NCI-H187 (cell line): ENCODE measurements around the gene SMARCA2.
"Not testable (repeated sequence)": the region's sequence is repeated elsewhere in the genome, so short reads cannot be mapped to it uniquely, and the experiment has no call there.

Source experiments
- DNase-seq, 2 experiments: peaks; one replicate each; lab custom pipeline; 2025; lab: John Stamatoyannopoulos, UW

SMARCA2 gene

DNA sequence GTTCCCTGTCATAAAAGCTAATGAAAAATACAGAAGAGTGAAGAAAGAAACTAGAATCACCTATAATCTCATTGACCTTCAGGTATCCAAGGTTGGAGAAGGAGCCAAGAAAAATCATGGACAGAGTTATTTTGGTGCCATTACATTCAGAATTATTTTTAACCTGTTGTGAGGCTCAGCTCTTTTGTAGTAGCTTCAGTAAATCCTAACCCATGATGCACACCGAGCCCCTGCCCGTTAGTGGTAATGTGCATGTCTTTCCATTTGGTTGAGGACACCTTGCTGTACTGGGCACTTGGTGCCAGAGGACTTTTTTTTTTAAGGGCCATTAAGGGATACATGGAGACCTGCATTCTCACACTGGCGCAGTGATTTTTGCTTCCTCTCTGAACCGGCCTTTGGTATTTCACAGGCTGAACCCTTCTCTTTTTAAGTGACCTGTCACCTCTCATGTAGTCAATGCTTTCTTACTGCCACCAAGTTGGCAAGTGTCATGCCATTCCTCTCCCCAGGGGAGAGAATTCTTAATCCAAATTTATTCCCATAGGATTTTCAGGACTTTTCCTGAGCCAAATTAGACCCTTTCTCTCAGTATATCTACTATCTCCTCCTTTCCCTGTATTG lies 125.6 kb downstream of the SMARCA2 start:
- no peak for DNase-seq

DNA sequence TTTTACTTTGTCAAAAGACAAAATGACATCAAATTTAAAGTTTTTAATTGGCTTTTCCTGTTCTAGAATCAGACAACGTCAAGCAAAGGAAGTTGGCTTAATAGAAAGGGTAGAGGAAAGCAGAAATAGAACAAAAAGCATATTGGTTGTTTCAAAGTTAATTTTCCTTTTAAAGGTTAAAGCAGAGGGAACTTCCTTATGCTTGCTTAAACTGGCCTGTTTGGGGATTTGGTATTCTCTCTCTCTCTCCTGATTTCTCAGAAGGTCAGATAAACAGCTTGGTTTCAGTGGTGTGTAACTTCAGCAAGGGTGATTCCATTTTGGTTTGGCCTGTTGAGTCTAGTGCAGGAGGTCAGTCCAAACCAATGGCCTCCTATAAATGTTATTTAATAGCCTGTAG lies 127.1 kb downstream of the SMARCA2 start:
- DNase-seq, result no peak

DNA sequence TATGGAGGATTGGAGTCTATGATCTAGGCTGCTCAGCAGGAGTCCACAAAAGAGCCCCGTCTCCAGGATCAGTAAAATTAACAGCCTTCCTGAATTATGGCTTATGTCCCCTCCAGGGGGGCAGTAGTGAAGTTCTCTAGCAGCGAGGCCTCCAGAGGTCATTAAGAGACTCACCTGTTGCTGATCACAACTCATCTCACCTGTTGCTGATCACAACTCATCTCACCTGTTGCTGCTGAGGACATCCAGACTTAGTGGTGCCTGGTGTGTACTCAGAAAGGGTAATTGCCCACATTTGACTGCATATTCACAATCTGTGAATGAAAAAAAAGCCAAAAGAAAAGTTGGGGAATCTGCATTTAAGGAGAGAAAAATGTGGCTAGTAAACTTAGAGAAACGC lies 129.5 kb downstream of the SMARCA2 start:
- DNase-seq, result no peak

DNA sequence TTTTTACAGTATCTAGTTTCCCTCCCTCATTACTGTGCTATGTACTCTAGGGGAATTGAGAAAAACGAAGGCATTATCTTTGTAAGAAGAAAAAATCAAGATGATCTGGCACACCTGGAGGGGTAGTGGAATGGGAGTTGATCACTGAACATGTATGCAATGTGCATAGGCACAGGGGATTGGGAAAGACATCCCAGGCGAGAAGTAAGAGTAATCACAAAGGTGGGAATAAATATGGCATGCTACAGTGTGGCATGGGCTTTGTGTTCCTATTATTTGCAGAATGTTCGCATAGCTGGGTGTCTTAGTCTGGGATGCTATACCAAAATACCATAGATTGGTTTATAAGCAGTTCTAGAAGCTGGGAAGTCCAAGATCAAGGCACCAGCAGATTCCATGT lies 130.6 kb downstream of the SMARCA2 start:
- no peak for DNase-seq

DNA sequence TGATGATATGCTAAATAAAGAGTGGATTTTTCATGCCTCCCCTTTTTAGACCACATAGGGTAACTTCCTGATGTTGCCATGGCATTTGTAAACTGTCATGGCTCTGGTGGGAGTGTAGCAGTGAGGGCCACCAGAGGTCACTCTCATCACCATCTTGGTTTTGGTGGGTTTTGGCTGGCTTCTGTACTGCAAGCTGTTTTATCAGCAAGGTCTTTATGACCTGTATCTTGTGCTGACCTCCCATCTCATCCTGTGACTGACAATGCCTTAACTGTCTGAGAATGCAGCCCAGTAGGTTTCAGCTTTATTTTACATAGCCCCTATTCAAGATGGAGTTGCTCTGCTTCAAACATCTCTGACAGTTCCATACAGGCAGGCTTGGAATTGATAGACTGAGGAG lies 131.6 kb downstream of the SMARCA2 start:
- not testable (repeated sequence) for DNase-seq

DNA sequence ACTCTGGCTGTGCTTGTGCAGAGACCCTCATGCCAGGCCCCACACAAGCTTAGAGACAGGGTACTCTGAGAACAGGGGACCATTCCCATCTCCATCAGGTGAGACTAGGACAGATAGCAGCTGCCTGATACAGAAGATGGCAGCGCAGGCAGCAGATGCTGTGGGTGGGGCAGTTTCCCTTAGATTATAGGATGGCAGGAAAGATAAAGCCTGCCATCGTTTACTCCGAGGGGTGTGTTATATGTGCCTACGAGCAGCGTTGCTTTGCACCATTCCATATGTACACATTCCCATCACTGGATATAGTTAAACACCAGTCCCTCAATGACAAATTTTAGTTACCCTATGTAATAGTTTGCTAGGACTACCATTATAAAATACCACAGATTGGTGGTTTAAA lies 135.2 kb downstream of the SMARCA2 start:
- no peak for DNase-seq

DNA sequence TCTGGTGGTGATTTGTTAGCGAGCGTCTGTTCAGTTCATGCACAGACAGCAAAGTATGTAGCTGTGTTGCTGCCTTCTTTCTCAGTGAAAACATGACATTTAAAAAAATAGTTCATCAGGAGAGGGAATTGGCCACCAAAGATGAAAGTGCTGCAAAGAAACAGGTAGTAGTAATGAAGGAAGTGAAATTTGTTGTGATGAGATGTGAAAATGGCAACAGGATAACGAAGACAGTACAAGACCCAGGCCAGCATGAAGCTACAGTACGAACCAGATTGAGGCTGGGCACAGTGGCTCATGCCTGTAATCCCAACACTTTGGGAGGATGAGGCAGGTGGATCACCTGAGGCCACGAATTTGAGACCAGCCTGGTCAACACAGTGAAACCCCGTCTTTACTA lies 136.0 kb downstream of the SMARCA2 start:
- no peak for DNase-seq

DNA sequence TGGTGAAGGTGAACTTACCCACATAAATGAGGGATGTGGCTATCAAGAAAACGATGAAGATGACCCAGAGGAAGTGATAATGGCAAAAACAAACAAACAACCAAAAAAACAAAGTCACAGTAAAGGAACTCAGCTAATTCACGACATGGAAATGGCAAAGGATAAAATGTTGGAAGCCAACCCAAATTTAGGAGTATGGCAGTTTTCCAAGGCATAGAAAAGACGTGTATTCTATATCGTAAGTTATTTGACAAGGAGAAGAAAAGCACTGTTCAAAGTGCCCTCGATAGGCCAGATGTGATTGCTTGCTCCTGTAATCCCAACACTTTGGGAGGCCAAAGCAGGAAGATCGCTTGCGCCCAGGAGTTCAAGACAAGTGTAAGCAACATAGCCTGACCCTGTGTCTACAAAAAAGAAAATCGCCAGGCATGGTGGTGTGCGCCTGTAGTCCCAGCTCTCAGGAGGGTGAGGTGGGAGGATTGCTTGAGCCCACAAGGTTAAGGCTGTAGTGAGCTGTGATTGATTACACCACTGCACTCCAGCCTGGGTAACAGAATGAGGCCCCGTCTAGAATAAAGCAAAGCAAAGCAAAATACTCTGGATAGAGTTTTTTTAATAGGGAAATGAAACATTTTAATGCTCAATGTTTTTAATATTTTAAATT lies 138.0 kb downstream of the SMARCA2 start:
- DNase-seq, result no peak

DNA sequence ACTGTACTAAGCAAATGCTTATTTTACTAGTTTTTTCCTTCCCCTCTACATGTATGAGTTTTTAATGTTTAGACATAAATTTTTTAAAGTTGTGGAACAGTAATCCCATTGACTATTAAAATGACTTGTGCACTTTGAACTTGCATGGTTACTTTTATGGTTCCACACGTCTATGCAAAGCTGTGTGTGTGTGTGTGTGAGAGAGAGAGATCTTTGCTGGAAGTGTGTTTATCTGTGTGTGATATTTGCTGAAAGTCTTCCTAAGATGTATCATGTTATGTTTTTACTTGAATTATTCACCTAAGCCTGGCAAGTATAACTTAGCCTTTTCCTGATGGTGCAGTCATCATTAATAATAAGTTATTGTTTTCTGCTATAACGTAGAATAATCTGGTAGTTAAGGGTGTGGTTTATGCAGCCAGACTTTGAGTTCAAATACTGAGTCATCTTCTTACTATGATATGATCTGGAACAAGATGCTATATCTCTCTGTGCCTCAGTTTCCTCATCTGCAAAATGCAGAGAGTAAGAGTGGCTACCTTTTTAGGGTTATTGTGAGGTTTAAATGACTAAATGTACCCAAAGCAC lies 138.6 kb downstream of the SMARCA2 start:
- no peak for DNase-seq

DNA sequence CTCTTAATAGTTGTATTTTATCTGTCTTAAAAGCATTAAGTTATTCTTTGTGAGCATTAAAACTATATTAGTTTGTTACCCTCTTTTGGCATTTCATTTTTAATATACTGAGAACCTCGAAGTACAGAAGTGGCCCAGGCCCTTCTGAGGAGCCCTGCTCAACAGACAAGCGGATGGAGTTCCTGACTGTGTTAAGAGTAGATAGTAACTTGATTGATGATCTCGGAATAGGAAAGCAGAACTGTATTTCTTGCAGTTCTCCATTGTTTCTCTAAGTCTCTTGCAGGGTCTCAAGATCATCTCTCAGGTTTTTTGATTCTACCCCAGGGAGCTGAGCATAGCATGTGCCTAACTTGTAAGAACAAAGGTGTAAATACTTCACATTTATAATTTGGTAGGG lies 139.6 kb downstream of the SMARCA2 start:
- DNase-seq, result no peak

DNA sequence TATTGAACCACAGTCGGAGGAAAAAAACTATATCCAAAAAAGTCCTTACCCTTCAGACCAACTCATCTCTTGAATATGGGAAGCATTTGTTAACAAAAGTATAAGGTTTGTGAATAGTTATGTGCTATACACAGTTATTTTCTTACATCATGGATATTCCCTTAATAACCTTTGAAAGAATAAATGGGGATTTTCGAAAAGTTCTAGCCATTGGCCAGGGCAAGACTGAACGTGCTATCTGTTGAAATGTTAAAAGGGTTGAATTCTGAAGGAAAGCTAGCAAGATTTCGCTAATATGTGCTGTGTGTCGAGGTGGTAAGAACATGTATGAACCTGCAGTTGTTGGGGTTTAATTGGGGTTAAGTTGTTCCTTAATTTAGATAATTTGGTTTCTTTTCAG lies 140.8 kb downstream of the SMARCA2 start:
- no peak for DNase-seq

DNA sequence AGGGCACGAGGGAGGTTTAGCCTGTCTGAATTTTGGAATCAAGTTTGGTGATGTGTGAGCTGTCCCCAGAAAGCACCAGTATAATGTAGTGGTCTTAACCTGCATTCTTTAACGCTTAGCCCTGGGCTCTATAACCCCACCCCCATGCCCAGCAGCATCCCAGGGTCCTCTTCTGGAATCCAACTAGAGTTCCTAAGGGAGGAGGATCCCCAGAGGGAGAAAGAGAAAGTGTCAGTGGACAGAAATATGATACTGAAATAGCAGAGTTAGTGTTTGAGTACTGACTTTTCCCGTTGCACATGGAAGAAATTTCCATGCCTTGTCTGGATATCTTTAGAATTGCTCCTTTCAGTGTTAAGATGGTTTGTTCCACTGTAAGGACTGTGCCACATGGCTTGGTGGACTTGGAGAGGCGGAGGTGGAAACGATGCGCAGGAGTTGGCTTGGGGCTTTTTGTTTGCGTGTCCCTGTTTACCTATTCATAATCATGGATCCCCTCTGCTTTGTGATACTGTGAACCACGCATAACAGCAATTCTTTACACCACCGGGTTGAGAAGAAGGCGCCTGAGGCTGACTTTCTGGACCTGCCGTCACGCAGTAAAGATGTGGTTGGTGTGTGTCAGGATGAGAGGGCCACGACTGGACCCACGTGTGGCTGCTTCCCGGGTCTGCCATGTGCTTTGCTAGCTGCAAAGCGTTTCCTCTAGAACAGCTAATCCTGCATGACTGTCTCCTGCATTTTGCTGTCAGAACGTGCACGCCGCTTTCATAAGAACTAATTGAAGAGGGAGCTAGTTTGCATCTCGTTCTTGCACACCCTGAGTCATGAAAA lies 142.3 kb downstream of the SMARCA2 start:
- no peak for DNase-seq

DNA sequence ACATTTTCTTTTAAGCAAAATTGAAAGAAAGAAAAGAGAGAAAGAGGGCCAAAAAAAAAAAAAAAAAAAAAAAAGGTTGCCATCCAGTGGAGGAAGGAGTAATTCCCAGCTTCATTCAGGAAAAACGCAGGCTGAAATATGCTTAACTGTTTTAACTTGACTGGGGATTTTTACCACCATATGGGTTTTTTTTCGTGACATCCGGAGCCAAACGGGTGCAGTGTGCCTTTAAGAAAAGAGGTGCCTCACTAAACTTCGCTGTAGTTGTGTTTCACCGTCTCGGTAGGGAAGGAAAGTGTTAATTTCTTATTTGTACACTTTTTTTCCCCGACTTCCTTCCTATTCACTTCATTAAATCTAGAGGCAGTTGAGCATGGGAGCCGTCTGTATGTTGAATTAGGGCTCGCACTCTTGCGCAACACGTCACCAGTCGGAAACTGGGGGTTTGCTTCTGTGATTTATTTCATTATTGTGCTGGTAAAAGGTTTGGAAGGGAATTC lies 143.0 kb downstream of the SMARCA2 start:
- DNase-seq, result peak in 1 of 2 experiments; percentile 19

DNA sequence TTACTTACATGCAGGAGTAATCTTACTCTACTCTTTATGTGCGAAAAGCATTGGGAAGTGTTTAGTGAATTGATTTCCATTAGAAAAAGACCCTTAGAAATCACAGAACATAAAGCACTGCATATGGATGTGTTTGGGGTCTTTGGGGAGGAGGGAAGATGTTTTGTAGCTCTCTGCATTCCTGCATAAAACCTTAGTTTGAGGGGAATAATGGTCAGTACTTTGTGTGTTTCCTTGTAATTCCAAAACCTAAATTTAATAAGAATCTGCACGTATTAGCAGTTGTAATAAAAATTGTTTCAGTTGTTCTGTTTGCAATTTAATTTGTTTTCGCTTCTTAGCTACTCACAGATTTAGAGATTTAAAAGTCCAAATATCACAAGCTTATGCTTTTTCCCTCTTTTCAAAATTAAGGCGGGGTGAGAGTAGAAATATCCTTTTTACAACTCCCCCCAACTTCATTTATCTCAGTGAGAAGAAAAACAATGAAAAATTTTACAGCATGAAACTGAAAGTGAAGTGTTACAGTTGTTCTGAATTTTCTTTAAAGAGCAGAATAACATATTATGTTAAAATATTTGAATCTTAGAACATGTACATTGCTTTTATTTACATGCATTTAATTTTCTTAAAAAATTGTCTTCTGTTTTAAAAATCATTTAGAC lies 143.8 kb downstream of the SMARCA2 start:
- DNase-seq, result no peak

DNA sequence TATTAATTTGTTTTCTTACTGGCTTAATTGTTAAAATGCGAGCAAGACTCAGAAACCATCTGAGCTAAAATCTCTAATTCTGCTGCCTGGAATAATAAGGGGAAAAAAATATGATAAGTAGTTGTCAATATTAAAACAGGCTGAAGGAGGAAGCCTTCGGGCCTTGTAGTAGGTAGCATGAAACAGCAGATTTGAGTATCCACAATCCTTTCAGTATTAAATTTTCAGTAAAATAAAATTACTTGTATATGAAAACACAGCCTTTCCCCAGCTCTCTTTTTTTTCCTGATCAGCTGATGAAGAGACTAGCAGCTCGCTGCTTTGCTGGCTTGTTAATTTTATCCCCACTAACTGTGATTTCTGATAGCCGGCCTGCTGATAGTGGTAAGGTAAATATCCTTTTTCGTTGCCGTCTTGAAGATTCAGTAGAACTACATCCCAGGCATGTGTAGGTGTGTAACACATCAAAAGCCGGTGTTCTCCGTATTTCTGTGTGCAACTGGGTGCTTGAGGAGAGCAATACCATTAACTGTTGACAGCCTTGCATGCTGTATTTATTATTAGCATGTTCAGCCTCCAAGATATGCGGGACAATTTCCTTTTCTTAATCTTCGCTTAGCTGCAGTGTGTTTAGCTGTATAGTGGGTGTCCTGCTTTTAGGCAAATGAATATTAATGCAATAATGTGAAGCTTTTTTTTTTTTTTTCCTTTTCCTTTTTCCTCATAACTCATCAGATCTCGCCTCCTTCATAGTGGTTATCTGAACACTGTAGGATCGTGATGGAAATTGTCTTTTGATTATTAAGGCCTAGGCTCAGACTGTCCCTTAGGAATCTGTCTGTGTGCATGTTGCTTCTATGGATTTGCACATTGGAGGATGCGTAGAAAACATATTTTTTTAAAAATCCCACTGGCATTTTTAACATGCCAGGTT lies 144.6 kb downstream of the SMARCA2 start:
- peak in 1 of 2 experiments; percentile 57 for DNase-seq

DNA sequence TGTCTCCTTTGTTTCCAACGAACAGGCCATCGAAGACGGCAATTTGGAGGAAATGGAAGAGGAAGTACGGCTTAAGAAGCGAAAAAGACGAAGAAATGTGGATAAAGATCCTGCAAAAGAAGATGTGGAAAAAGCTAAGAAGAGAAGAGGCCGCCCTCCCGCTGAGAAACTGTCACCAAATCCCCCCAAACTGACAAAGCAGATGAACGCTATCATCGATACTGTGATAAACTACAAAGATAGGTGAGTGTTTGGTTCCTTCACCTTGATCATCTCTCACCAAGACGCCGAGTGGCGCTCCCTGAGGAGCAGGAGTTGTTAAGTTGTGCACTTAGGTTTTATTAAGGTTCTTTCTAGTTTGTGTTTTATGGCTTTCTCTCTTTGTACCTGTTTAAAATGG lies 146.5 kb downstream of the SMARCA2 start:
- DNase-seq, result no peak

DNA sequence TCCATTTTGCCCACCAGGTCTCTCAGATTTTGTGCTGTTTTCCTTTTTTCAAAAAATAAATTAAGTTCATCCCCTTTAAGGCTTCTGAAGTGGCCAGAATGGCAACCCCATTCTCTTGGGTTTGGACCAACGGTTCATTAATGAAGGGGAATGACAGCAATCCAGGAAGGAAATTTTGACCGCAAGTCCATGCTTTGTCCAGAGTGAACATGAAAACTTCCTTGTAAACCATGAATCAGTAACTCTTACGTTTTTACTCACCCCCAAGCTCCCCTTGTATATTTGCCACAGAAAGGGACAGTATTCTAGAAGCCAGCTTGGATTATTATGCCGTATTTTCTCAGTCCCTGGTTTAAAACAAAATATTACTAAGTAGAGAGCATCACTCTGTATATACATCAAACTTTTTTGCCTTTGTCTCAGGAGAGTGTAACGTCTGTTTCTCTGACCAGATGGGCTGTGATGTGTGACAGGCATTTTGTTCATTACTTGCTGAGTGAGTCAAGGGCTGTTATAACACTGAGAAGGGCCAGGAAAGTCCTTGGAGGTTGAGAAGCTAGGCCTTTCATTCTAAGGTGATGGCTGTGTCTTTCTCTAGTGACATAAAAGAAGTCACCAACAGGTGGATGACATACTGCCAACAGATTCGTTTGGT lies 148.2 kb downstream of the SMARCA2 start:
- DNase-seq, result no peak

DNA sequence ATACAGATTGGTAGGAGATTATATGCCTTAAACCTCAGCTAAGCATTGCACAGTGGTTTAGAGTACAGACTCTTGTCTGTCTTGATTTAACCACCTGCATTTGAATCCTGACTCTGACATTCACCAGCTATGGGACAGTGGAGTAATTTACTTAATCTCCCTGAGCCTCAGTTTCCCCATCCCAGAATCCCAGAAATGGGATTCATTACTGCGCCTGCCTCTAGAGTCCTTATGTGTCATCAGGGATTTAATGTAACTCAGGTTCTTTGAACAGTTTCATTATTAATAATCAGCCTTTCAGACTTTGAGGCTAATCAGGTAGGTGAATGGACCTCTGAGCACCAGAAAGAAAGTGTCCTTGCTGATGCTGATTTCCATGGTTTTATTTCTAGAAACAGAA lies 149.1 kb downstream of the SMARCA2 start:
- no peak for DNase-seq

DNA sequence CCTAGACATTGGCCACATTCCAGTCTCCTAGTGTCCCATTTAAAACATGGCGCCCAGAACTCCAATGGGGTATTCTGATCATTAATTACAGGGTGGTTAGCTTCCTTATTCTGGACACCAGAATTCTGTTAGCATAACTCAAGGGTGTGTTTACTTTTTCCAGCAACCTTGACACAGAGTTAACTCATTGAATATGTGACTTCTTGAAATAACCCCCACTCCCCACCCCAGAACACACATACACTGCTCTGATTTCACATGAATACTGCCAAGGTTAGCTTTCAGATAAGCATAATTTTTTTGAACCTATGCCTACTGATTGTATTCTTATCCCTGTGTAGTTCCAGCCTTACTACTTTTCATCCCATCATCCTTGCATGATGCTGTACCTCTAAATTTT lies 151.1 kb downstream of the SMARCA2 start:
- DNase-seq, result no peak

DNA sequence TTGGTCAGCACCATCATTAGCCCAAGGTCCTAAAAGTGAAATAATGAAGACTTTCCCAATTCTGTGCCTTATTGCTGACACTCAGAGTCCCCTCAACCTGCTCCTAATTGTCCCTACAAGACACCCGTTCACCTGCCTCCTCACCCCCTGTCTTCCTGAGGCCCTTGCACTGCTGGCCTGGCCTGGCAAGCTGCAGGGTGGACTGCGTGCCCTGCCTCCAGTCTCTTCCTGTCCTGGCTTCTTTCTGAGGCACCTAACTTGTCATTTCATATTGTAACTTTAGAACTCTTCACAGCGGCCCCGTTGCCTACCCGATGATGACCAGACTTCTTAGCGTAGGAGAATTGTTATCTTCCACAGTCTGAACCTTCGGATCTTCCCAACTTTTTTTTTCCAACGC lies 153.9 kb downstream of the SMARCA2 start:
- no peak for DNase-seq
